Right lobe of liver (tissue), 6 donors: ENCODE measurements around the gene XRN2. TPM values are rescaled to one million over a fixed set of nuclear protein-coding genes. Genes with fewer than 3 reads are reported as not detected.
A peak's percentile ranks its signal among the peaks of the same experiment; 100 is the strongest.

Experiments used
- ATAC-seq, 4 donors: fragments of 200-7000 bp; cut with Tn5 transposase; one replicate each; pipeline ENCODE4 v1.9.1; 2020; ENCODE audit warnings: mild to moderate bottlenecking in 4 of 4, moderate library complexity in 4 of 4
- DNase-seq, 3 donors: peaks; one replicate each; pipeline ENCODE4 v3.0.0-alpha.2; 2020
- H3K27ac ChIP-seq, 3 donors: fragments of 200-600 bp; one replicate each; pipeline ENCODE4 v1.8.0; 2022
- H3K27me3 ChIP-seq, 2 donors: fragments of 200-600 bp; one replicate each; pipeline ENCODE4 v1.8.0; 2022
- H3K36me3 ChIP-seq, 4 donors: fragments of 200-600 bp; sonication (generic) in 1 of 4; one replicate each; pipeline versions ENCODE4 v1.5.1 to v1.8.0; 2017 to 2022; ENCODE audit warnings: control low read depth in 1 of 4
- H3K4me1 ChIP-seq, 4 donors: fragments of 200-600 bp; sonication (generic) in 1 of 4; one replicate each; pipeline versions ENCODE4 v1.5.1 to v1.8.0; 2017 to 2022; ENCODE audit warnings: control low read depth in 1 of 4
- H3K4me3 ChIP-seq, 3 donors: fragments of 200-600 bp; one replicate each; pipeline ENCODE4 v1.8.0; 2022
- H3K9me3 ChIP-seq, 4 donors: fragments of 200-600 bp; sonication (generic) in 1 of 4; one replicate each; pipeline versions ENCODE4 v1.5.1 to v1.8.0; 2017 to 2022; ENCODE audit warnings: control low read depth in 1 of 4
- CTCF ChIP-seq, 4 donors: fragments of 200-600 bp in 3 of 4; fragments of 450-650 bp in 1 of 4; IDR thresholded peaks; one replicate each; pipeline versions ENCODE4 v1.5.1 to v1.8.0; 2016 to 2022; ENCODE audit warnings: antibody characterized with exemption in 4 of 4, mild to moderate bottlenecking in 2 of 4
- POLR2A ChIP-seq: fragments of 450-650 bp; IDR thresholded peaks from one replicate; pipeline ENCODE4 v1.6.1; 2017; ENCODE audit warnings: antibody characterized with exemption, mild to moderate bottlenecking
- WGBS: methylation state at CpG from one replicate; pipeline ENCODE4 v1.1.6; 2018; ENCODE audit warnings: low coverage, low lambda C conversion rate; ENCODE audit not compliant: insufficient coverage; ENCODE audit errors: missing lambda C conversion rate; 5-methylcytosine and 5-hydroxymethylcytosine counted together
- intact Hi-C, 2 donors: fragments of 100-400 bp; cut with DNase I; formaldehyde crosslinking; loops; one replicate each; pipeline versions ENCODE4 v1.11.2 to v1.14.1; 2022
- total RNA-seq, 6 experiments: library from RNA; depleted of rRNA in 2 of 6; stranded (reverse); fragments of >200 nt in 2 of 6; fragmentation: NEBNext Ultra II Directional in 3 of 6; extraction: Animal tissue kit (Norgen Biotek cat#: 25700) in 3 of 6; gene quantifications; one replicate each; pipeline versions ENCODE4 v1.1.0 to v1.2.4, GENCODE V29; 2016 to 2023
- donor health status: DM: no; HTN: yes; CAD: no.
- donor health status: DM: no; HTN: no; CAD: no.
- donor health status: DM: no; HTN: no; CAD: no.
- donor health status: DM: no; HTN: yes; CAD: no.
- donor health status: DM: no; HTN: yes; CAD: no.

XRN2 gene
- total RNA-seq, 6 experiments from 2014 or later, result 18.2 to 39.5 (median 26.7) TPM

- intact Hi-C loops, result no loop called here
- no peaks in the 10 kb centered on the region for H3K27me3 ChIP-seq
- H3K4me3 ChIP-seq, result no peak overlapping the region
- H3K9me3 ChIP-seq, result no peaks in the 10 kb centered on the region
- ATAC-seq (peak in 3 of 4 donors; percentile 61 to 66 (median 66)), DNase-seq (no peak)
- peaks cover 0 to 24% (median 4%) of the 10 kb centered on the region in 4 donors for H3K36me3 ChIP-seq
- H3K27ac ChIP-seq, result no peak overlapping the region
- 51% methylated on average over 5 of the region's 5 CpGs for WGBS
- H3K4me1 ChIP-seq, result peaks cover 0 to 8% (median 4%) of the 10 kb centered on the region in 4 donors
- TF ChIP-seq CTCF (IDR thresholded peaks at IDR 0.05), result no peak
Observed at GRCh38 chr20:21378259-21378658, 75.1 kb downstream of the XRN2 start.

- Histone ChIP-seq H3K4me3 (no peak overlapping the region), H3K27ac (no peak overlapping the region), H3K4me1 (peaks cover 0 to 8% (median 0%) of the 10 kb centered on the region in 4 donors), H3K27me3 (no peaks in the 10 kb centered on the region), H3K9me3 (no peaks in the 10 kb centered on the region), H3K36me3 (peaks cover 0 to 39% (median 4%) of the 10 kb centered on the region in 4 donors)
- TF ChIP-seq POLR2A (no peak), CTCF (IDR thresholded peaks at IDR 0.05) (no peak)
- 78% methylated on average over 2 of the region's 2 CpGs for WGBS
- intact Hi-C loops, result no loop called here
- DNase-seq, result no peak
- no peak for ATAC-seq
Observed at GRCh38 chr20:21380711-21381110, 77.6 kb downstream of the XRN2 start.

GRCh38 chr20:21381619-21382018 lies 78.5 kb downstream of the XRN2 start:
- 93% methylated on average over 1 of the region's 1 CpG for WGBS
- intact Hi-C loops, result no loop called here
- H3K4me1 ChIP-seq, result peaks cover 0 to 8% (median 0%) of the 10 kb centered on the region in 4 donors
- TF ChIP-seq CTCF (IDR thresholded peaks at IDR 0.05) (no peak), POLR2A (no peak)
- DNase-seq (no peak), ATAC-seq (no peak)
- peaks cover 0 to 45% (median 5%) of the 10 kb centered on the region in 4 donors for H3K36me3 ChIP-seq
- no peaks in the 10 kb centered on the region for H3K9me3 ChIP-seq
- H3K27me3 ChIP-seq, result no peaks in the 10 kb centered on the region
- H3K27ac ChIP-seq, result no peak overlapping the region
- no peak overlapping the region for H3K4me3 ChIP-seq

- no peak overlapping the region for H3K4me3 ChIP-seq
- H3K9me3 ChIP-seq, result no peaks in the 10 kb centered on the region
- peaks cover 0 to 15% (median 2%) of the 10 kb centered on the region in 4 donors for H3K4me1 ChIP-seq
- no peak for TF ChIP-seq CTCF (IDR thresholded peaks at IDR 0.05)
- no peak for TF ChIP-seq POLR2A
- no peaks in the 10 kb centered on the region for H3K27me3 ChIP-seq
- H3K27ac ChIP-seq, result no peak overlapping the region
- 81% methylated on average over 4 of the region's 5 CpGs for WGBS
- intact Hi-C loops, result no loop called here
- peaks cover 0 to 47% (median 6%) of the 10 kb centered on the region in 4 donors for H3K36me3 ChIP-seq
- ATAC-seq (no peak), DNase-seq (no peak)
Observed at GRCh38 chr20:21384308-21384892, 81.3 kb downstream of the XRN2 start.
